D721Med (cell line): ENCODE results near the gene BCL2A1.
"Not testable (repeated sequence)": the region's sequence is repeated elsewhere in the genome, so short reads cannot be mapped to it uniquely, and the experiment has no call there.

Experiments used
- DNase-seq: peaks from one replicate; pipeline ENCODE4 v3.0.0; 2011; ENCODE audit warnings: low spot score; ENCODE audit not compliant: insufficient read length
- FAIRE-seq: peaks from 2 replicates; lab custom pipeline; 2011; peaks lifted over from hg19 to GRCh38; lab: Jason Lieb, UNC
- TF ChIP-seq, protein P1 (sequence below): IDR thresholded peaks from 2 replicates; pipeline ENCODE4 v1.5.1; 2012; ENCODE audit warnings: mild to moderate bottlenecking, control low read depth; ENCODE audit not compliant: insufficient read depth; ENCODE audit errors: missing control alignments

The BCL2A1 gene

DNA sequence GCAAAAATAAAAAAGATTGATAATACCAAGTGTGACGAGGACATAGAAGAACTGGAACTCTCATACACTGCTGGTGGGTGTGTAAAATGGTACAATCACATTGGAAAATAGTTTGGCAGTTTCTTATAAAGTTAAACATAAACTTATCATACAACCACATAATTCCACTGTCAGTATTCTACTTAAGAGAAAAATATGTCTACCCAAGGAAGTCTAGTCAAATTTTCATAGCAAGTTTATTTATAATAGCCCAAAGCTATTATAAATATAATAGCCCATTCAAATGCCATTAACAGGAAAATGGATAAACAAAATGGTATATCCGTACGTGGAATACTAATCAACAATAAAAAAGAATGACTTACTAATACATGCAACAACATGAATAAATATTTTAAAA lies 40.6 kb upstream of the BCL2A1 start:
- TF ChIP-seq, protein P1, sequence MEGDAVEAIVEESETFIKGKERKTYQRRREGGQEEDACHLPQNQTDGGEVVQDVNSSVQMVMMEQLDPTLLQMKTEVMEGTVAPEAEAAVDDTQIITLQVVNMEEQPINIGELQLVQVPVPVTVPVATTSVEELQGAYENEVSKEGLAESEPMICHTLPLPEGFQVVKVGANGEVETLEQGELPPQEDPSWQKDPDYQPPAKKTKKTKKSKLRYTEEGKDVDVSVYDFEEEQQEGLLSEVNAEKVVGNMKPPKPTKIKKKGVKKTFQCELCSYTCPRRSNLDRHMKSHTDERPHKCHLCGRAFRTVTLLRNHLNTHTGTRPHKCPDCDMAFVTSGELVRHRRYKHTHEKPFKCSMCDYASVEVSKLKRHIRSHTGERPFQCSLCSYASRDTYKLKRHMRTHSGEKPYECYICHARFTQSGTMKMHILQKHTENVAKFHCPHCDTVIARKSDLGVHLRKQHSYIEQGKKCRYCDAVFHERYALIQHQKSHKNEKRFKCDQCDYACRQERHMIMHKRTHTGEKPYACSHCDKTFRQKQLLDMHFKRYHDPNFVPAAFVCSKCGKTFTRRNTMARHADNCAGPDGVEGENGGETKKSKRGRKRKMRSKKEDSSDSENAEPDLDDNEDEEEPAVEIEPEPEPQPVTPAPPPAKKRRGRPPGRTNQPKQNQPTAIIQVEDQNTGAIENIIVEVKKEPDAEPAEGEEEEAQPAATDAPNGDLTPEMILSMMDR, result no peak
- DNase-seq, result no peak
- FAIRE-seq, result no peak

DNA sequence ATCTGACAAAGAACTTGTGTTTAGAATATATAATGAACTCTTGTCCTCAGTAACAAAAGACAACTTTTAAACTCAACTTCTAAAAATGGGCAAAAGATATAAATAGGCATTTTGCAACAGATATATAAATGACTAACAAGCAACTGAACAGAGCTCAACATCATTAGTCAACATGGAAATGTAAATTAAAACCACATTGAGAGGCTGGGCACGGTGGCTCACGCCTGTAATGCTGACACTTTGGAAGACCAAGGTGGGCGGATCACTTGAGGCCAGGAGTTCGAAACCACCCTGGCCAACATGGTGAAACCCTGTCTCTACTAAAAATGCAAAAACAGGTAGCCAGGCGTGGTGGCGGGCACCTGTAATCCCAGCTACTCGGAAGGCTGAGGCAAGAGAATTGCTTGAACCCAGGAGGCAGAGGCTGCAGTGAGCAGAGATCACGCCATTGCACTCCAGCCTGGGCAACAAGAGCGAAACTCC lies 40.1 kb upstream of the BCL2A1 start:
- not testable (repeated sequence) for FAIRE-seq, DNase-seq

DNA sequence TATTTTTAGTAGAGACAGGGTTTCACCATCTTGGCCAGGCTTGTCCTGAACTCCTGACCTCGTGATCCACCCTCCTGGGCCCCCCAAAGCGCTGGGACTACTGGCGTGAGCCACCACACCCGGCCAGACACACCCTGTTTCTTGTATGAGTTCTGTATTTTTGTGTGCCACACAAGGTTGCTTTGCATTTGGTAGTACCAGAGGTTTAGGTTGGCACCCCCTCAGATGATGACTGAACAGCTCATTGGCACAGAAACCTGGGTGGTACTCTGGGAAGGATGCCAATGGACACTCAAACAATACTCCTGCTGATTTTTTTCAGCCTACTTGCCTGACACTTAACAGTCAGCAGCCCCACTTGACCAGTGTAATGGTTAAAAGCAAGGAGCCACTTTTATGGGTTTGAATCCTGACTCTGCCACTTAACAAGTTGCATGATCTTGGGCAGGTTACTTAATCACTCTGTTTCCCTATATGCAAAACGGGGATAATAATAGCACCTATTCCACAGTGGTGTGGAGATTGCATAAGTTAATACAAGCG lies 39.2 kb upstream of the BCL2A1 start:
- FAIRE-seq (no peak), DNase-seq (no peak)
- TF ChIP-seq, protein P1, result no peak

DNA sequence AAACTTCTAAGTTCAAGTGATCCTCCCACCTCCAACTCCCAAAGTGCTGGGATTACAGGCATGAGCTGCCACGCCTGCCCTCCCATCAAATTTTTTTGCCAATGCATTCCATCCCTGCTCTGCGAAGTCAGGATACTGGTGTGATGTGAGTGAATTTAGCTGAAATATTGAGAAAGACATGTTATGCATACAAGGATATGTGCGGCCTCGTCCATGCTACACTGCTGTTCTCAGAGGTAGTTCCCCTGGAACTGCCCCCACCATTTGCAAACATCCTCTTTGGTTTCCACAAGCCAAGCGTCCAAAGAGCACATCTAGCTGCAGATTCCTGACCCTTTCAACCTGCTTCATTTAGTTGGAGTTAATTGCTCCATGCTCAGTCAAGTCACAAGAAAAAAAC lies 36.5 kb upstream of the BCL2A1 start:
- DNase-seq (no peak), FAIRE-seq (no peak)
- TF ChIP-seq, protein P1, result no peak

DNA sequence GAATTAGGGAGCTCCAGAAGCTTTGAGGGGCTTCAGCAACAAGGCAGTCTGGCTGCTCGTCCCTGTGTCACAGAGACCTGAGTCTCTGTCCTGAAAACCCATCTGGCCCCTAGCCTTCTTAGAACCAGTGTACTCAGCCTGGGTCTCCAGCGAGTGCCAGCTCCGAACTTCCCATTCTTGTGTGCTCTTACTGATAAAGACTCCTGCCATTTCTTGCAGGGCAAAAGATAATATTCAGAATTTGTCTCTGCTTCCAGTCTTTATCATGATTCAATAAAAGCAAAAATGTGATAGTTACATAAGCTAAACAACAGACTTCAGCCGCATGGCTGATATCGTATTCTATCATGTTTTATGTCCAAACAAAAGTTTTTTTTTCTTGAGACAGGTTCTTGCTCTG lies 36.0 kb upstream of the BCL2A1 start:
- no peak for DNase-seq
- FAIRE-seq, result no peak
- TF ChIP-seq, protein P1, result no peak

DNA sequence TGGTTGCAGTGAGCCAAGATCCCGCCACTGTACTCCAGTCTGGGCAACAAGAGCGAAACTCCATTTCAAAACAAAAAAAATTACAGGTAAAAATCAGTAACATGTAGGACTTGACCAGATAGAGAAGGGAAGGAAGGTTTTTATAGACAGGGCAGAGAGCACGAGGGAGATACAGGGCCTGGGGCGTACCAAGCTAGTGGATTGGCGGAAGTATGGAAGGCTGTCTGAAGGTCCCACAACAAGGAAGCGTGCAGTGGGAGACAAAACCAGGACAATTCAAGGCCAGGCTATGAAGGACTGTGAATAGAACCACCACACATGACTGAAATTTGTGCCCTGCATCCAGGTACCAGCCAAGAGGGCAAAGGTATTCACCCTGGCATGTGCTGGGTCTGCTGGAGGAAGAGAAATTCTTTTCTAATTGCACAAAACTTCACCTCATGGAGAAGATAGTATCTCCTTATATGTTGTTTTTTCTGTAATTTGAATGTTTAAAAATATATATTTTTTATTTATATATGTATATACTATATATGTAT lies 33.0 kb upstream of the BCL2A1 start:
- FAIRE-seq, result no peak
- TF ChIP-seq, protein P1, result no peak

DNA sequence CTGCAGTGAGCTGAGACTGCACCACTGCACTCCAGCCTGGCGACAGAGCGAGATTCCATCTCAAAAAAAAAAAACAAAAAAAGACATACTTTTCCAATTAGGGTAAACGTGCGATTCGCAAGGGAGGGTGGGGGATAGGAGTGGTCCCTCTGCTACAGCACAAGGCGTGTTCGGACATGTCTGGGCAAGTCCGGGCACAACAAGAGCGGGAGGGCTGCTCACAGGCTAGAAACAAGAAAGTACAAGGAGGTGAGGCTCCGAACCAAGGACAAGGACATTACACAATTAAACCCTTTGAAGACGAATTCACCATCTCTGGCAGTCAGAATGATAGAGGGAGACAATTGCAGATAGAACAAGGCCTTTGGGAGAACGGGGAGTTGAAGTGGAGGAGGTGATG lies 32.2 kb upstream of the BCL2A1 start:
- DNase-seq, result no peak
- TF ChIP-seq, protein P1, result no peak
- FAIRE-seq, result no peak

More for the DNA sequence above, 33.0 kb upstream of the BCL2A1 start:
- DNase-seq, result no peak

DNA sequence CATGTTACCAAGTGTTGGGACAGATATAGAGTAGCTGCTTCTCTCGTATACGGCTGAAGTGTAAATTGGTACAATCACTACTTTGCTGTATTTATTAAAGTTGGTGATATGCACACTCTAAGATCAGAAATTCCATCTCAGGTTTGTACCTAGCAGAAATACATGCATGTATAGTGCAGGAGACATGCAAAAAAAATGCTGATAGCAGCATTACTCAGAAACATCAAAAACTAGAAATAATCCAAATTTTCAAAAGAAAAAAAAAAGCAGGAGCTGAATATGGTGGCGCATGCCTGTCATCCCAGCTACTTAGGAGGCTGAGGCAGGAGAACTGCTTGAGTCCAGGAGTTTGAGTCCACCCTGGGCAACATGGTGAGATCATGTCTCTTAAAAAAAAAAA lies 31.3 kb upstream of the BCL2A1 start:
- TF ChIP-seq, protein P1, result no peak
- DNase-seq, result no peak
- no peak for FAIRE-seq
